Neural crest cell (in vitro differentiated cells): ENCODE results near the gene DLG1. TPM values are rescaled to one million over a fixed set of nuclear protein-coding genes. Genes with fewer than 3 reads are reported as not detected.

Experiments used
- DNase-seq: peaks from one replicate; pipeline ENCODE4 v3.0.0; 2021; ENCODE audit warnings: low read depth, mixed read lengths, low spot score
- H3K27ac Mint-ChIP-seq: one replicate; pipeline ENCODE4 v1.8.0; 2021; ENCODE audit warnings: mild to moderate bottlenecking, mixed read lengths; ENCODE audit not compliant: unreplicated experiment
- H3K27me3 Mint-ChIP-seq: 2 replicates; pipeline ENCODE4 v1.8.0; 2021; ENCODE audit warnings: low read depth, mild to moderate bottlenecking, mixed read lengths
- H3K36me3 Mint-ChIP-seq: 2 replicates; pipeline ENCODE4 v1.8.0; 2021; ENCODE audit warnings: low read depth, mild to moderate bottlenecking, mixed read lengths
- H3K4me1 Mint-ChIP-seq: 2 replicates; pipeline ENCODE4 v1.8.0; 2021; ENCODE audit warnings: mixed read lengths
- H3K4me3 Mint-ChIP-seq: one replicate; pipeline ENCODE4 v1.8.0; 2021; ENCODE audit warnings: mild to moderate bottlenecking, mixed read lengths
- H3K9me3 Mint-ChIP-seq: 2 replicates; pipeline ENCODE4 v1.8.0; 2021; ENCODE audit warnings: mixed read lengths
- CTCF ChIP-seq: fragments of 200-600 bp; sonication (generic); conservative IDR thresholded peaks from 2 replicates; pipeline ENCODE4 v1.5.0; 2021; ENCODE audit warnings: antibody characterized with exemption, mild to moderate bottlenecking
- microRNA-seq: library from miRNA; unstranded; fragments of <30 nt; microRNA quantifications from one replicate; pipeline ENCODE4, GENCODE V29; 2020
- total RNA-seq: library from RNA; stranded (reverse); gene quantifications from 2 replicates; pipeline ENCODE4 v1.2.1, GENCODE V29; 2021

Gene DLG1
- total RNA-seq, 1 donor from 2014 or later, result 95.5 TPM

DNA sequence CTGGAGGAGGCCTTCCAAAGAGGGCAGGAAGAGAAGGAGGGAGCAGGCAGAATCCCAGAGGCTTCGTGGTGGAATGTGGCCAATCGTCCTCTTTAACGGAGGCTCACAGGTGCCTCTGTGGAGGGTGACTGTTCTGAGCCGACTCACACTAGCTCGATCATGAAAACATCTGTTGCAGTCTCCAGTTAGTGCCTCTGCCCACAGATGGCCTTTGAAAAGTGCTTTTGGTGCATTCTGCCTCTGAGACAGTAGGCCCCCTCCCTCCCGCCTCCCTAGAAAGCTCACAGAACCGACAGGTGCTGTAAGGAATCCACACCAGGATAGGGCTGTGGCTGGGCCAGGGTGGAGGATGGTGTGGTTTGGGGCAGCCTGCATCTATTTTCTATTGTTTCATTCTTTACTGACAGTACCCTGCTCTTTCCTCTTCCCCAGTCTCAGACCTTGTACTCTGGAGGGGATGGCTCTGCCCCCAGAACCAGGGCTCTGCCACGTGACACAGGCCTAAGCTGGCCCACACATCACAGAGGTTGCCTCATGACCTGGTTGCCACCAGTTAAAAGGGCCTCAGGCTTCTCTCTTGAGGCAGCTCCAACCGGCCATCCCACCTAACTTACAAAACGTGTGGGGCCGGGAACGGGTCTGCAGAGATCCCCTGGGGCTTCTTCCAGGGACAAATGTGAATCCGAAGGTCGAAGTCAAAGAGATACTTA lies 302.6 kb downstream of the DLG1 start:
- no peak for DNase-seq
- Mint-ChIP-seq H3K4me1 (no peaks in the 10 kb centered on the region), H3K27ac (no peak overlapping the region), H3K4me3 (no peak overlapping the region), H3K9me3 (no peaks in the 10 kb centered on the region), H3K36me3 (no peaks in the 10 kb centered on the region), H3K27me3 (no peaks in the 10 kb centered on the region)
- TF ChIP-seq CTCF, result no peak

DNA sequence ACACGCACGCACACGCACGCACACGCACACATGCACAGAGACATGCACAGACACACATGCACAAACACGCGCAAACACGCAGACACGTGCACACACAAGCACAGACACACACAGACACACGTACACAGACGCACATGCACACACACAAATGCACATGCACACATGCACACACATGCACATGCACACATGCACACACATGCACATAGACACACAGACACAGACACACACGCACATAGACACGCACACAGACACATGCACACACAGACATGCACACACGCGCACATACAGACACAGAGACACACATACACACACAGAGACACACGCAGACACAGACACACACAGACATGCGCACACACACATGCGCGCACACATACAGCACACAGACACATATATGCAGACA lies 303.4 kb downstream of the DLG1 start:
- Mint-ChIP-seq H3K27me3 (no peaks in the 10 kb centered on the region), H3K9me3 (no peaks in the 10 kb centered on the region), H3K4me3 (no peak overlapping the region), H3K36me3 (no peaks in the 10 kb centered on the region), H3K4me1 (no peaks in the 10 kb centered on the region), H3K27ac (no peak overlapping the region)
- no peak for DNase-seq
- no peak for TF ChIP-seq CTCF

DNA sequence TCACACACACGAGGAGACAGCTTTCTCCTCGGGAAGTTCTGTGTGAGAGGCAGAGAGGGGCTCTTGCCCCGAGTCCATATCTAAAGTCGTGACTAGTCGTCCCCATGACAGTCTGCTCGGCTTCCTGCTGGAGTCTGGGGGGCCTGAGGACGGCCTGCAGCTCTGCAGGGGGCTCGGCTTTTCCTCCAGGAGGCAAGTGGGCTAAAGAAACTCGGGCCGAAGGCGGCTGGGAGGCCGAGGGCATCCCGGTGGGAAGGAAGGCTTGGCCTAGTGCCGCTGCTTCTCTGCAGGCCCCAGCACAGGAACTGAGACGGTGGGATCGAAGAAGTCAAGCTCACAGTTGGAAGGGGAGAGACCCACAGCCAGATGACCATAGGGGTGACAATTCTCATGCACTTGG lies 304.4 kb downstream of the DLG1 start:
- TF ChIP-seq CTCF, result no peak
- Mint-ChIP-seq H3K36me3 (no peaks in the 10 kb centered on the region), H3K4me1 (no peaks in the 10 kb centered on the region), H3K9me3 (no peaks in the 10 kb centered on the region), H3K27ac (no peak overlapping the region), H3K27me3 (no peaks in the 10 kb centered on the region), H3K4me3 (no peak overlapping the region)
- DNase-seq, result no peak

Small RNA genes within 50 kb of the gene (microRNA-seq; reads per million reads assigned to microRNA genes)
- not detected for gene MIR4797
